Liver (tissue), 9 donors: ENCODE measurements around the gene RNF214. TPM values are rescaled to one million over a fixed set of nuclear protein-coding genes. Genes with fewer than 3 reads are reported as not detected.

Source experiments
- DNase-seq: peaks from one replicate; pipeline ENCODE4 v3.0.0-alpha.2; 2017; ENCODE audit warnings: low spot score
- H3K27ac ChIP-seq, 2 donors: one replicate each; pipeline ENCODE4 v1.7.0; 2013; ENCODE audit warnings: inconsistent platforms in 2 of 2, low read length in 2 of 2, control low read depth in 1 of 2, low read depth in 1 of 2, mild to moderate bottlenecking in 1 of 2
- H3K27me3 ChIP-seq, 4 donors: one replicate each; pipeline versions ENCODE4 v1.6.1 to v1.7.0; 2013; ENCODE audit warnings: low read length in 3 of 4, inconsistent platforms in 1 of 4, mild to moderate bottlenecking in 1 of 4, moderate library complexity in 1 of 4; ENCODE audit not compliant: control insufficient read depth in 4 of 4, insufficient read depth in 4 of 4
- H3K36me3 ChIP-seq, 4 donors: one replicate each; pipeline versions ENCODE4 v1.6.1 to v1.7.0; 2013; ENCODE audit warnings: low read length in 3 of 4, mild to moderate bottlenecking in 3 of 4, low read depth in 1 of 4, moderate library complexity in 1 of 4; ENCODE audit not compliant: control insufficient read depth in 4 of 4, insufficient read depth in 3 of 4
- H3K4me1 ChIP-seq, 4 donors: one replicate each; pipeline versions ENCODE4 v1.6.1 to v1.7.0; 2013; ENCODE audit warnings: low read length in 3 of 4, mild to moderate bottlenecking in 3 of 4, moderate library complexity in 1 of 4; ENCODE audit not compliant: control insufficient read depth in 4 of 4, insufficient read depth in 4 of 4
- H3K4me3 ChIP-seq, 3 donors: one replicate each; pipeline versions ENCODE4 v1.6.1 to v1.7.0; 2013; ENCODE audit warnings: low read length in 3 of 3, control low read depth in 1 of 3, low read depth in 1 of 3, mild to moderate bottlenecking in 1 of 3
- H3K9ac ChIP-seq, 2 donors: one replicate each; pipeline ENCODE4 v1.7.0; 2013; ENCODE audit warnings: low read length in 2 of 2, mild to moderate bottlenecking in 2 of 2, moderate library complexity in 2 of 2, control low read depth in 1 of 2, low read depth in 1 of 2
- H3K9me3 ChIP-seq, 4 donors: one replicate each; pipeline versions ENCODE4 v1.6.1 to v1.7.0; 2013; ENCODE audit warnings: low read length in 3 of 4; ENCODE audit not compliant: control insufficient read depth in 4 of 4
- ATF3 ChIP-seq: IDR thresholded peaks from 2 replicates; pipeline ENCODE4 v1.6.1; 2016; ENCODE audit warnings: antibody characterized with exemption
- CTCF ChIP-seq: fragments of 150-350 bp; IDR thresholded peaks from 2 replicates; pipeline ENCODE4 v1.5.1; 2017; ENCODE audit warnings: improper control_type of control experiment, low read depth, low read length; ENCODE audit not compliant: missing input control
- EGR1 ChIP-seq, 2 donors: IDR thresholded peaks; 2 replicates each; pipeline ENCODE4 v1.6.1; 2016 to 2018; ENCODE audit warnings: antibody characterized with exemption in 2 of 2, low read depth in 2 of 2
- FOXA1 ChIP-seq: IDR thresholded peaks from 2 replicates; pipeline ENCODE4 v1.6.1; 2016; ENCODE audit warnings: antibody characterized with exemption
- FOXA2 ChIP-seq: IDR thresholded peaks from 2 replicates; pipeline ENCODE4 v1.6.1; 2016; ENCODE audit warnings: antibody characterized with exemption
- GABPA ChIP-seq, 2 donors: IDR thresholded peaks in 1 of 2; conservative IDR thresholded peaks in 1 of 2; 2 replicates each; pipeline ENCODE4 v1.6.1; 2016; ENCODE audit warnings: antibody characterized with exemption in 2 of 2, mild to moderate bottlenecking in 1 of 2, moderate library complexity in 1 of 2
- HNF4A ChIP-seq, 2 donors: conservative IDR thresholded peaks; 2 replicates each; pipeline ENCODE4 v1.6.1; 2016; ENCODE audit warnings: antibody characterized with exemption in 2 of 2, mild to moderate bottlenecking in 2 of 2
- HNF4G ChIP-seq: IDR thresholded peaks from 2 replicates; pipeline ENCODE4 v1.6.1; 2016; ENCODE audit warnings: antibody characterized with exemption
- JUND ChIP-seq, 2 donors: IDR thresholded peaks; 2 replicates each; pipeline ENCODE4 v1.6.1; 2016; ENCODE audit warnings: antibody characterized with exemption in 2 of 2
- MAX ChIP-seq: IDR thresholded peaks from 2 replicates; pipeline ENCODE4 v1.6.1; 2016; ENCODE audit warnings: antibody characterized with exemption
- NR2F2 ChIP-seq: IDR thresholded peaks from 2 replicates; pipeline ENCODE4 v1.6.1; 2016; ENCODE audit warnings: antibody characterized with exemption
- RAD21 ChIP-seq, 2 donors: IDR thresholded peaks; 2 replicates each; pipeline ENCODE4 v1.6.1; 2016; ENCODE audit warnings: antibody characterized with exemption in 2 of 2, mild to moderate bottlenecking in 2 of 2
- REST ChIP-seq: IDR thresholded peaks from 2 replicates; pipeline ENCODE4 v1.6.1; 2016; ENCODE audit warnings: antibody characterized with exemption, mild to moderate bottlenecking
- RXRA ChIP-seq, 2 donors: IDR thresholded peaks; 2 replicates each; pipeline ENCODE4 v1.6.1; 2017 to 2018; ENCODE audit warnings: antibody characterized with exemption in 2 of 2, mild to moderate bottlenecking in 1 of 2
- SP1 ChIP-seq: IDR thresholded peaks from 2 replicates; pipeline ENCODE4 v1.6.1; 2018; ENCODE audit warnings: antibody characterized with exemption, mild to moderate bottlenecking
- TAF1 ChIP-seq: conservative IDR thresholded peaks from 2 replicates; pipeline ENCODE4 v1.6.1; 2016; ENCODE audit warnings: antibody characterized with exemption, mild to moderate bottlenecking
- YY1 ChIP-seq: IDR thresholded peaks from 2 replicates; pipeline ENCODE4 v1.6.1; 2016; ENCODE audit warnings: antibody characterized with exemption, mild to moderate bottlenecking
- ZBTB33 ChIP-seq: IDR thresholded peaks from 2 replicates; pipeline ENCODE4 v1.6.1; 2016; ENCODE audit warnings: antibody characterized with exemption
- WGBS: extraction: QIAGEN DNeasy Blood & Tissue Kit; methylation state at CpG from one replicate; pipeline ENCODE4 v1.1.7; 2013; 5-methylcytosine and 5-hydroxymethylcytosine counted together
- polyA plus RNA-seq, 2 donors: library from polyadenylated mRNA; stranded (reverse) in 1 of 2; unstranded in 1 of 2; fragments of 200-250 nt in 1 of 2; fragments of >200 nt in 1 of 2; fragmentation: Nextera tagmentation in 1 of 2; extraction: Ambion mirVana in 1 of 2; gene quantifications; one replicate each; pipeline versions ENCODE4 v1.2.1 to v1.2.3, GENCODE V29; 2013 to 2015
- total RNA-seq, 2 donors: library from RNA; depleted of rRNA; stranded (reverse); fragments of >200 nt; gene quantifications; one replicate each; pipeline ENCODE4 v1.2.3, GENCODE V29; 2014
- donor health status: healthy.
- donor health status: healthy.
- donor health status: healthy.
- donor health status: healthy.
- donor health status: healthy.

RNF214 gene
- total and polyA plus RNA-seq, 4 donors = 4.6 to 6.2 (median 6.0) TPM

GRCh38 chr11:117214404-117215110 is 17.9 kb upstream of the RNF214 start:
- 93% methylated on average over 7 of the region's 7 CpGs for WGBS
- no peak overlapping the region for H3K4me3 ChIP-seq
- H3K9me3 ChIP-seq = no peaks in the 10 kb centered on the region
- no peak overlapping the region for H3K9ac ChIP-seq
- peaks cover 3 to 59% (median 42%) of the 10 kb centered on the region in 4 donors for H3K36me3 ChIP-seq
- TF ChIP-seq ATF3 (no peak), HNF4G (no peak), RAD21 (IDR thresholded peaks at IDR 0.05) (no peak), YY1 (no peak), SP1 (no peak), CTCF (no peak), RXRA (IDR thresholded peaks at IDR 0.05) (no peak), JUND (IDR thresholded peaks at IDR 0.05) (no peak), ZBTB33 (no peak), HNF4A (conservative IDR thresholded peaks at IDR 0.05) (no peak)
- H3K4me1 ChIP-seq = peaks cover 0 to 5% (median 0%) of the 10 kb centered on the region in 4 donors
- H3K27me3 ChIP-seq = no peaks in the 10 kb centered on the region
- DNase-seq = no peak
- H3K27ac ChIP-seq = no peak overlapping the region

DNA sequence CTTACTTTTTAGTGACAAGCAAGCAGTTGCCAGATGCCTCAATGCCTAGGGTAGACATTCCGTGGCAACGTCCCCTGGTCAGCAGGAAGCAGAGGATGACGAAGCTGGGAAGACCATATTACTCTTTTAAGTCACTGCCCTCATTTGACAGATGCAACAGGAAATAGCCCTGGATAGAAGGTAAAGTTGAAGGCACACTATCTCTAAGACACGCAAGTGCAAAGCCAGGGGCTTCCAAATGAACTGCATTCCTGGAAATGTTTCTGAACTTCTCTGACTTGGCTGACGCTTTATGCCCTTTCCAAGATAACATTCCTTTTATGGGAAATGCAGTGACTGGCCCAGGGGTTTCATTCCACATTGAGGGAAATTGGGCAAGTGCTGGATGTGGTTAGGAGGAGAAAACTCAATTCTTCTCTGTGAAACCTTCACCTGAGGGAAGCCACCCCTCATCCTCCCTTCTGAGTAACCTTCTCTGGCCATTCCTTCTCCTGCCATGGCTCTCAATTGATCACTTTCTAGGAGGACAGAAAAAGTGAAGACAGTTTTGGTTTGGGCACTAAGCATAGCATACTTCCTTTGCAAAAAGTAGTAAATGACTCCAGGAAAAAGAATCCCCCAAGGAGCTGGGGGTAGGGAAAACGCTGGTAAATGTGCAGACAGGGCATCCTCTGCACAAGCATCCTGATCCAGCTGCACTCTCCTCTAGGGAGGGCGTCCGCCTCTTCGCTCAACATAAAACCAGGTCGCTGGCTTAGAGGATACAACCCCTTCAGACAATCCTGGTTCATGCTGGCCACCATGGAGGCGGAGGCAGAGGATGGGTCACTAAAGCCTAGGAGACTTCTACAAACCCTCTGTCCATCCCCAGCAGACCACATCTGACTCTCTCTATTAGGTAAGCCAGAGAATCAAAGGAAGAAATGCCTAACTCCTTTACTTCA is 15.1 kb upstream of the RNF214 start:
- Histone ChIP-seq H3K9me3 (no peaks in the 10 kb centered on the region), H3K36me3 (peaks cover 4 to 72% (median 54%) of the 10 kb centered on the region in 4 donors), H3K4me1 (peaks cover 0 to 9% (median 0%) of the 10 kb centered on the region in 4 donors), H3K27me3 (no peaks in the 10 kb centered on the region), H3K27ac (peak overlapping the region; percentile 39 to 50), H3K9ac (no peak overlapping the region), H3K4me3 (no peak overlapping the region)
- 81% methylated on average over 11 of the region's 11 CpGs for WGBS
- no peak for DNase-seq
- peak; percentile 52 to 61 for TF ChIP-seq RXRA (IDR thresholded peaks at IDR 0.05)
- no peak for TF ChIP-seq RAD21 (IDR thresholded peaks at IDR 0.05)
- TF ChIP-seq NR2F2 = peak; percentile 93
- no peak for TF ChIP-seq EGR1 (IDR thresholded peaks at IDR 0.05; ENCODE audit: low read depth in 2 of 2)
- TF ChIP-seq JUND (IDR thresholded peaks at IDR 0.05) = no peak
- TF ChIP-seq REST = peak; percentile 33
- no peak for TF ChIP-seq HNF4A (conservative IDR thresholded peaks at IDR 0.05)
- TF ChIP-seq GABPA (IDR thresholded peaks at IDR 0.05 in 1 of 2, conservative IDR thresholded peaks at IDR 0.05 in 1 of 2) = no peak
- no peak for TF ChIP-seq ZBTB33
- TF ChIP-seq FOXA1 = no peak
- peak; percentile 63 for TF ChIP-seq SP1
- TF ChIP-seq FOXA2 = no peak
- TF ChIP-seq MAX = no peak
- TF ChIP-seq HNF4G = no peak
- TF ChIP-seq TAF1 = no peak
- TF ChIP-seq YY1 = no peak
